ENCODE results near the gene BRD3. TPM values are rescaled to one million over a fixed set of nuclear protein-coding genes. Genes with fewer than 3 reads are reported as not detected.

The BRD3 gene
- total RNA-seq, 4 donors from 2014 or later, result 13.7 to 39.9 (median 18.7) TPM

- TF ChIP-seq CTCF (IDR thresholded peaks at IDR 0.05), result no peak
- ATAC-seq (ENCODE audit: low FRiP score) (no peak), DNase-seq (ENCODE audit: low spot score) (no peak)
Measured at GRCh38 chr9:133996531-133997520, 71.0 kb downstream of the BRD3 start.

- TF ChIP-seq CTCF (IDR thresholded peaks at IDR 0.05), result no peak
- ATAC-seq (ENCODE audit: low FRiP score), result no peak
- no peak for DNase-seq (ENCODE audit: low spot score)
Measured at GRCh38 chr9:133995012-133995896, 72.6 kb downstream of the BRD3 start.

GRCh38 chr9:133994353-133995011 is 73.3 kb downstream of the BRD3 start:
- ATAC-seq (ENCODE audit: low FRiP score), result peak; percentile 34
- TF ChIP-seq CTCF (IDR thresholded peaks at IDR 0.05), result peak in 2 of 3 donors; percentile 57 to 95
- DNase-seq (ENCODE audit: low spot score), result peak; percentile 74

- TF ChIP-seq CTCF (IDR thresholded peaks at IDR 0.05), result no peak
- DNase-seq (ENCODE audit: low spot score), result no peak
- no peak for ATAC-seq (ENCODE audit: low FRiP score)
Measured at GRCh38 chr9:133993635-133994253, 74.1 kb downstream of the BRD3 start.

- no peak for TF ChIP-seq CTCF (IDR thresholded peaks at IDR 0.05)
- DNase-seq (ENCODE audit: low spot score), result peak; percentile 65
- peak; percentile 68 for ATAC-seq (ENCODE audit: low FRiP score)
Measured at GRCh38 chr9:133992780-133993634, 74.8 kb downstream of the BRD3 start.

Data from omental fat pad (tissue), 4 donors.